K562 (cell line): Measurements from ENCODE around the gene CCT4. TPM values are rescaled to one million over a fixed set of nuclear protein-coding genes. Genes with fewer than 3 reads are reported as not detected.

Experiments
- DNMT1 ChIP-seq: fragments of 450-650 bp; IDR thresholded peaks from 2 replicates; pipeline ENCODE4 v1.6.1; 2016; ENCODE audit warnings: antibody characterized with exemption, mild to moderate bottlenecking
- OTX1 ChIP-seq: fragments of 450-650 bp; formaldehyde crosslinking; IDR thresholded peaks from 2 replicates; pipeline ENCODE4 v1.4.0; 2022; ENCODE audit warnings: mild to moderate bottlenecking
- ZNF431 ChIP-seq: sonication (generic); formaldehyde crosslinking; IDR thresholded peaks from 2 replicates; pipeline ENCODE4 v1.8.0; 2022; ENCODE audit warnings: mild to moderate bottlenecking, missing genetic modification reagents
- ZSCAN32 ChIP-seq: fragments of 450-650 bp; formaldehyde crosslinking; IDR thresholded peaks from 2 replicates; pipeline ENCODE4 v1.4.0; 2020; ENCODE audit warnings: mild to moderate bottlenecking, moderate library complexity
- polyA plus RNA-seq, 8 experiments: library from polyadenylated mRNA; depleted of rRNA in 4 of 8; stranded (reverse) in 5 of 8; unstranded in 3 of 8; fragments of >200 nt; fragmentation: Nextera tagmentation in 2 of 8; fragmentation: Illumina TruSeq in 1 of 8; extraction: Ambion mirVana in 2 of 8; extraction: Trizol in 1 of 8; gene quantifications; 2 replicates each; pipeline versions ENCODE4 v1.2.1 to v1.2.3, GENCODE V29; 2011 to 2014; ENCODE audit warnings: inconsistent platforms in 1 of 8, missing spikeins in 1 of 8
- total RNA-seq, 7 experiments: library from RNA; depleted of rRNA in 6 of 7; stranded (reverse); fragments of >200 nt in 6 of 7; fragmentation: Illumina TruSeq in 2 of 7; extraction: Trizol in 2 of 7; gene quantifications; 2 replicates each; pipeline versions ENCODE4 v1.2.1 to v1.2.3, GENCODE V29; 2011 to 2021; ENCODE audit warnings: low replicate concordance in 1 of 7
- TF ChIP-seq, protein P1 (sequence below): fragments of 200-600 bp; sonication (generic); IDR thresholded peaks from one replicate; pipeline ENCODE4 v1.6.1; 2012; ENCODE audit warnings: mild to moderate bottlenecking, low read depth, low read length, inconsistent platforms
- TF ChIP-seq, protein P2 (sequence below), 3 experiments: fragments of 200-800 bp in 1 of 3; sonication (Bioruptor generic) in 1 of 3; sonication (generic) in 1 of 3; formaldehyde crosslinking in 1 of 3; IDR thresholded peaks; 2 replicates each; pipeline versions ENCODE4 v1.6.1 to v1.8.0; 2016 to 2022; ENCODE audit warnings: mild to moderate bottlenecking in 2 of 3, missing compliant biosample characterization in 2 of 3, missing genetic modification characterization in 2 of 3, missing genetic modification reagents in 1 of 3
- TF ChIP-seq, protein P3 (sequence below): sonication (generic); formaldehyde crosslinking; IDR thresholded peaks from 2 replicates; pipeline ENCODE4 v1.8.1; 2023; ENCODE audit warnings: mild to moderate bottlenecking, missing genetic modification reagents
- TF ChIP-seq, protein P4 (sequence below): sonication (generic); formaldehyde crosslinking; IDR thresholded peaks from 2 replicates; pipeline ENCODE4 v1.8.1; 2023; ENCODE audit warnings: mild to moderate bottlenecking, missing genetic modification reagents

CCT4 gene
- total and polyA plus RNA-seq, 9 of the 15 experiments (the other 6 are each of a cell fraction or from before 2014, with no cell fraction given), result 101 to 368 (median 303) TPM

DNA sequence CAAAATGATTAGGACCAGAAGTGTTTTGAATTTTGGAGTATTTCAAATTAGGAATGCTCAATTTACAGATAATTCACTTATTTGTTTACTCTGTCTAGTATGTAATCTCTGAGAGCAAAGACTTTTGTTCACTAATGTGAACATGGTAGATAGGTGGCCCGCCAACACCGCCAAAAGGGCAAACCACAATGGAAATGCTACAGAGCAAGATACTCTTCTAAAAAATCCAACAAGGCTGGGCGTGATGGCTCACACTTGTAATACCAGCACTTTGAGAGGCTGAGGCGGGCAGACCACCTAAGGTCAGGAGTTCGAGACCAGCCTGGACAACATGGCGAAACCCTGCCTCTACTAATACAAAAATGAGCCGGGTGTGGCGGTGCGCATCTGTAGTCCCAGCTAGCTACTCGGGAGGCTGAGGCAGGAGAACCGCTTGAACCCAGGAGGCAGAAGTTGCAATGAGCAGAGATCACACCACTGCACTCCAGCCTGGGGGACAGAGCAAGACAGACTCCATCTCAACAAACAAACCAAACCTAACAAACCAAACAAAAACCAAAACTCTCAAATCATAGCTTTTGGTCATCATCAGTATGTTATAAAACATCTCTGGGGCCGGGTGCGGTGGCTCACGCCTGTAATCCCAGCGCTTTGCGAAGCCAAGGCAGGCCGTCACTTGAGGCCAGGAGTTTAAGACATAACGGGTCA lies 2.4 kb downstream of the CCT4 start (continued):
- TF ChIP-seq, protein P1, sequence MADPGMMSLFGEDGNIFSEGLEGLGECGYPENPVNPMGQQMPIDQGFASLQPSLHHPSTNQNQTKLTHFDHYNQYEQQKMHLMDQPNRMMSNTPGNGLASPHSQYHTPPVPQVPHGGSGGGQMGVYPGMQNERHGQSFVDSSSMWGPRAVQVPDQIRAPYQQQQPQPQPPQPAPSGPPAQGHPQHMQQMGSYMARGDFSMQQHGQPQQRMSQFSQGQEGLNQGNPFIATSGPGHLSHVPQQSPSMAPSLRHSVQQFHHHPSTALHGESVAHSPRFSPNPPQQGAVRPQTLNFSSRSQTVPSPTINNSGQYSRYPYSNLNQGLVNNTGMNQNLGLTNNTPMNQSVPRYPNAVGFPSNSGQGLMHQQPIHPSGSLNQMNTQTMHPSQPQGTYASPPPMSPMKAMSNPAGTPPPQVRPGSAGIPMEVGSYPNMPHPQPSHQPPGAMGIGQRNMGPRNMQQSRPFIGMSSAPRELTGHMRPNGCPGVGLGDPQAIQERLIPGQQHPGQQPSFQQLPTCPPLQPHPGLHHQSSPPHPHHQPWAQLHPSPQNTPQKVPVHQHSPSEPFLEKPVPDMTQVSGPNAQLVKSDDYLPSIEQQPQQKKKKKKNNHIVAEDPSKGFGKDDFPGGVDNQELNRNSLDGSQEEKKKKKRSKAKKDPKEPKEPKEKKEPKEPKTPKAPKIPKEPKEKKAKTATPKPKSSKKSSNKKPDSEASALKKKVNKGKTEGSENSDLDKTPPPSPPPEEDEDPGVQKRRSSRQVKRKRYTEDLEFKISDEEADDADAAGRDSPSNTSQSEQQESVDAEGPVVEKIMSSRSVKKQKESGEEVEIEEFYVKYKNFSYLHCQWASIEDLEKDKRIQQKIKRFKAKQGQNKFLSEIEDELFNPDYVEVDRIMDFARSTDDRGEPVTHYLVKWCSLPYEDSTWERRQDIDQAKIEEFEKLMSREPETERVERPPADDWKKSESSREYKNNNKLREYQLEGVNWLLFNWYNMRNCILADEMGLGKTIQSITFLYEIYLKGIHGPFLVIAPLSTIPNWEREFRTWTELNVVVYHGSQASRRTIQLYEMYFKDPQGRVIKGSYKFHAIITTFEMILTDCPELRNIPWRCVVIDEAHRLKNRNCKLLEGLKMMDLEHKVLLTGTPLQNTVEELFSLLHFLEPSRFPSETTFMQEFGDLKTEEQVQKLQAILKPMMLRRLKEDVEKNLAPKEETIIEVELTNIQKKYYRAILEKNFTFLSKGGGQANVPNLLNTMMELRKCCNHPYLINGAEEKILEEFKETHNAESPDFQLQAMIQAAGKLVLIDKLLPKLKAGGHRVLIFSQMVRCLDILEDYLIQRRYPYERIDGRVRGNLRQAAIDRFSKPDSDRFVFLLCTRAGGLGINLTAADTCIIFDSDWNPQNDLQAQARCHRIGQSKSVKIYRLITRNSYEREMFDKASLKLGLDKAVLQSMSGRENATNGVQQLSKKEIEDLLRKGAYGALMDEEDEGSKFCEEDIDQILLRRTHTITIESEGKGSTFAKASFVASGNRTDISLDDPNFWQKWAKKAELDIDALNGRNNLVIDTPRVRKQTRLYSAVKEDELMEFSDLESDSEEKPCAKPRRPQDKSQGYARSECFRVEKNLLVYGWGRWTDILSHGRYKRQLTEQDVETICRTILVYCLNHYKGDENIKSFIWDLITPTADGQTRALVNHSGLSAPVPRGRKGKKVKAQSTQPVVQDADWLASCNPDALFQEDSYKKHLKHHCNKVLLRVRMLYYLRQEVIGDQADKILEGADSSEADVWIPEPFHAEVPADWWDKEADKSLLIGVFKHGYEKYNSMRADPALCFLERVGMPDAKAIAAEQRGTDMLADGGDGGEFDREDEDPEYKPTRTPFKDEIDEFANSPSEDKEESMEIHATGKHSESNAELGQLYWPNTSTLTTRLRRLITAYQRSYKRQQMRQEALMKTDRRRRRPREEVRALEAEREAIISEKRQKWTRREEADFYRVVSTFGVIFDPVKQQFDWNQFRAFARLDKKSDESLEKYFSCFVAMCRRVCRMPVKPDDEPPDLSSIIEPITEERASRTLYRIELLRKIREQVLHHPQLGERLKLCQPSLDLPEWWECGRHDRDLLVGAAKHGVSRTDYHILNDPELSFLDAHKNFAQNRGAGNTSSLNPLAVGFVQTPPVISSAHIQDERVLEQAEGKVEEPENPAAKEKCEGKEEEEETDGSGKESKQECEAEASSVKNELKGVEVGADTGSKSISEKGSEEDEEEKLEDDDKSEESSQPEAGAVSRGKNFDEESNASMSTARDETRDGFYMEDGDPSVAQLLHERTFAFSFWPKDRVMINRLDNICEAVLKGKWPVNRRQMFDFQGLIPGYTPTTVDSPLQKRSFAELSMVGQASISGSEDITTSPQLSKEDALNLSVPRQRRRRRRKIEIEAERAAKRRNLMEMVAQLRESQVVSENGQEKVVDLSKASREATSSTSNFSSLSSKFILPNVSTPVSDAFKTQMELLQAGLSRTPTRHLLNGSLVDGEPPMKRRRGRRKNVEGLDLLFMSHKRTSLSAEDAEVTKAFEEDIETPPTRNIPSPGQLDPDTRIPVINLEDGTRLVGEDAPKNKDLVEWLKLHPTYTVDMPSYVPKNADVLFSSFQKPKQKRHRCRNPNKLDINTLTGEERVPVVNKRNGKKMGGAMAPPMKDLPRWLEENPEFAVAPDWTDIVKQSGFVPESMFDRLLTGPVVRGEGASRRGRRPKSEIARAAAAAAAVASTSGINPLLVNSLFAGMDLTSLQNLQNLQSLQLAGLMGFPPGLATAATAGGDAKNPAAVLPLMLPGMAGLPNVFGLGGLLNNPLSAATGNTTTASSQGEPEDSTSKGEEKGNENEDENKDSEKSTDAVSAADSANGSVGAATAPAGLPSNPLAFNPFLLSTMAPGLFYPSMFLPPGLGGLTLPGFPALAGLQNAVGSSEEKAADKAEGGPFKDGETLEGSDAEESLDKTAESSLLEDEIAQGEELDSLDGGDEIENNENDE, result no peak
- no peak for TF ChIP-seq ZNF431 (CRISPR knock-in tag)
- no peak for TF ChIP-seq ZSCAN32 (CRISPR knock-in tag)
- TF ChIP-seq, protein P2, sequence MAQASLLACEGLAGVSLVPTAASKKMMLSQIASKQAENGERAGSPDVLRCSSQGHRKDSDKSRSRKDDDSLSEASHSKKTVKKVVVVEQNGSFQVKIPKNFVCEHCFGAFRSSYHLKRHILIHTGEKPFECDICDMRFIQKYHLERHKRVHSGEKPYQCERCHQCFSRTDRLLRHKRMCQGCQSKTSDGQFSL (CRISPR knock-in tag; IDR thresholded peaks at IDR 0.05), result no peak
- TF ChIP-seq, protein P2 (tag; IDR thresholded peaks at IDR 0.05), result no peak
- TF ChIP-seq, protein P3, sequence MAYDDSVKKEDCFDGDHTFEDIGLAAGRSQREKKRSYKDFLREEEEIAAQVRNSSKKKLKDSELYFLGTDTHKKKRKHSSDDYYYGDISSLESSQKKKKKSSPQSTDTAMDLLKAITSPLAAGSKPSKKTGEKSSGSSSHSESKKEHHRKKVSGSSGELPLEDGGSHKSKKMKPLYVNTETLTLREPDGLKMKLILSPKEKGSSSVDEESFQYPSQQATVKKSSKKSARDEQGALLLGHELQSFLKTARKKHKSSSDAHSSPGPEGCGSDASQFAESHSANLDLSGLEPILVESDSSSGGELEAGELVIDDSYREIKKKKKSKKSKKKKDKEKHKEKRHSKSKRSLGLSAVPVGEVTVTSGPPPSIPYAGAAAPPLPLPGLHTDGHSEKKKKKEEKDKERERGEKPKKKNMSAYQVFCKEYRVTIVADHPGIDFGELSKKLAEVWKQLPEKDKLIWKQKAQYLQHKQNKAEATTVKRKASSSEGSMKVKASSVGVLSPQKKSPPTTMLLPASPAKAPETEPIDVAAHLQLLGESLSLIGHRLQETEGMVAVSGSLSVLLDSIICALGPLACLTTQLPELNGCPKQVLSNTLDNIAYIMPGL, result no peak
- TF ChIP-seq, protein P4, sequence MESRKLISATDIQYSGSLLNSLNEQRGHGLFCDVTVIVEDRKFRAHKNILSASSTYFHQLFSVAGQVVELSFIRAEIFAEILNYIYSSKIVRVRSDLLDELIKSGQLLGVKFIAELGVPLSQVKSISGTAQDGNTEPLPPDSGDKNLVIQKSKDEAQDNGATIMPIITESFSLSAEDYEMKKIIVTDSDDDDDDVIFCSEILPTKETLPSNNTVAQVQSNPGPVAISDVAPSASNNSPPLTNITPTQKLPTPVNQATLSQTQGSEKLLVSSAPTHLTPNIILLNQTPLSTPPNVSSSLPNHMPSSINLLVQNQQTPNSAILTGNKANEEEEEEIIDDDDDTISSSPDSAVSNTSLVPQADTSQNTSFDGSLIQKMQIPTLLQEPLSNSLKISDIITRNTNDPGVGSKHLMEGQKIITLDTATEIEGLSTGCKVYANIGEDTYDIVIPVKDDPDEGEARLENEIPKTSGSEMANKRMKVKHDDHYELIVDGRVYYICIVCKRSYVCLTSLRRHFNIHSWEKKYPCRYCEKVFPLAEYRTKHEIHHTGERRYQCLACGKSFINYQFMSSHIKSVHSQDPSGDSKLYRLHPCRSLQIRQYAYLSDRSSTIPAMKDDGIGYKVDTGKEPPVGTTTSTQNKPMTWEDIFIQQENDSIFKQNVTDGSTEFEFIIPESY (CRISPR knock-in tag), result peak; percentile 59; the same call in 1 of the 2 replicates
- no peak for TF ChIP-seq OTX1 (CRISPR knock-in tag)
- no peak for TF ChIP-seq DNMT1
